GM19351 (cell line): ENCODE measurements around the gene SMC2.

Experiments used
- ATAC-seq: cut with Tn5 transposase; IDR thresholded peaks from one replicate; pipeline ENCODE4 v1.9.1; 2021; ENCODE audit warnings: mild to moderate bottlenecking, moderate library complexity; ENCODE audit not compliant: unreplicated experiment

SMC2 gene

GRCh38 chr9:104104360-104104759 lies 10.3 kb downstream of the SMC2 start:
- ATAC-seq: no peak

GRCh38 chr9:104107799-104108198 lies 13.7 kb downstream of the SMC2 start:
- ATAC-seq: no peak

- no peak for ATAC-seq
Observed at GRCh38 chr9:104108315-104108714, 14.2 kb downstream of the SMC2 start.

- no peak for ATAC-seq
Observed at GRCh38 chr9:104110509-104110908, 16.4 kb downstream of the SMC2 start.

- no peak for ATAC-seq
Observed at GRCh38 chr9:104118916-104119315, 24.8 kb downstream of the SMC2 start.

- no peak for ATAC-seq
Observed at GRCh38 chr9:104121022-104121421, 26.9 kb downstream of the SMC2 start.

GRCh38 chr9:104138243-104138868 lies 44.2 kb downstream of the SMC2 start:
- ATAC-seq: no peak

- no peak for ATAC-seq
Observed at GRCh38 chr9:104142799-104143549, 48.9 kb downstream of the SMC2 start.

- ATAC-seq: no peak
Observed at GRCh38 chr9:104143550-104143910, 49.4 kb downstream of the SMC2 start.

GRCh38 chr9:104144336-104144735 lies 50.2 kb downstream of the SMC2 start:
- ATAC-seq: no peak

GRCh38 chr9:104173067-104173466 lies 79.0 kb downstream of the SMC2 start:
- ATAC-seq: no peak

GRCh38 chr9:104177003-104177611 lies 83.0 kb downstream of the SMC2 start:
- ATAC-seq: peak; percentile 64

- ATAC-seq: peak; percentile 90
Observed at GRCh38 chr9:104177676-104178075, 83.6 kb downstream of the SMC2 start.
